OCI-LY1 (cell line): ENCODE data around the gene ROBO1.

Experiments
- EZH2 ChIP-seq: fragments of 200-600 bp; sonication (generic), shearing (Covaris generic); IDR thresholded peaks from 2 replicates; pipeline ENCODE4 v1.8.0; 2017; ENCODE audit warnings: borderline replicate concordance, mixed run types, mild to moderate bottlenecking, antibody characterized with exemption, low read length, moderate library complexity, mixed read lengths
- TF ChIP-seq, protein P1 (sequence below): fragments of 200-600 bp; sonication (generic), shearing (Covaris generic); IDR thresholded peaks from 2 replicates; pipeline ENCODE4 v1.5.1; 2017; ENCODE audit warnings: mild to moderate bottlenecking, antibody characterized with exemption, low read length, moderate library complexity, mixed read lengths

DNA sequence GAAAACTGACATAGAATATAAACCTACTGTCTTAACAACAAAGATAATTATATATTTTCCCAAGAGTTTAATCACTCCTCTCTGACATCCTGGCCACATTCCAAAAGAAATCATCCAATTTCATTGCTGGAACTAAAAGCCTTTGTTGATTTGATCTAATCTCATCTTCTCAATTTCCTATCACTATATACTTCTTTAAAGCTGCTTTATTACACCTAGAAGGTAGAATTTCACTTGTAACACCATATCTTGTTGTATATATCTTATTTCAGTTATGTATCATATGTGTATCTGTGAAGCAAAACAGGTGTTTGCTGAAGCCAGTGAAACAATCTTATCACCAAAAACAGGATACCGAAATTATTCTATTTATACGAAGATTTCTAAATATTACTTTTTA, 740.2 kb downstream of the ROBO1 start:
- TF ChIP-seq, protein P1, sequence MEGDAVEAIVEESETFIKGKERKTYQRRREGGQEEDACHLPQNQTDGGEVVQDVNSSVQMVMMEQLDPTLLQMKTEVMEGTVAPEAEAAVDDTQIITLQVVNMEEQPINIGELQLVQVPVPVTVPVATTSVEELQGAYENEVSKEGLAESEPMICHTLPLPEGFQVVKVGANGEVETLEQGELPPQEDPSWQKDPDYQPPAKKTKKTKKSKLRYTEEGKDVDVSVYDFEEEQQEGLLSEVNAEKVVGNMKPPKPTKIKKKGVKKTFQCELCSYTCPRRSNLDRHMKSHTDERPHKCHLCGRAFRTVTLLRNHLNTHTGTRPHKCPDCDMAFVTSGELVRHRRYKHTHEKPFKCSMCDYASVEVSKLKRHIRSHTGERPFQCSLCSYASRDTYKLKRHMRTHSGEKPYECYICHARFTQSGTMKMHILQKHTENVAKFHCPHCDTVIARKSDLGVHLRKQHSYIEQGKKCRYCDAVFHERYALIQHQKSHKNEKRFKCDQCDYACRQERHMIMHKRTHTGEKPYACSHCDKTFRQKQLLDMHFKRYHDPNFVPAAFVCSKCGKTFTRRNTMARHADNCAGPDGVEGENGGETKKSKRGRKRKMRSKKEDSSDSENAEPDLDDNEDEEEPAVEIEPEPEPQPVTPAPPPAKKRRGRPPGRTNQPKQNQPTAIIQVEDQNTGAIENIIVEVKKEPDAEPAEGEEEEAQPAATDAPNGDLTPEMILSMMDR = no peak
- TF ChIP-seq EZH2 = no peak
